ENCODE results near the gene GFOD1. TPM values are rescaled to one million over a fixed set of nuclear protein-coding genes. Genes with fewer than 3 reads are reported as not detected.
"Not testable (repeated sequence)": the region's sequence is repeated elsewhere in the genome, so short reads cannot be mapped to it uniquely, and the experiment has no call there.

GFOD1 gene
- total RNA-seq, 4 donors from 2014 or later: 16.1 to 30.7 (median 22.9) TPM

- H3K27ac ChIP-seq: no peak overlapping the region
- 77 to 82% methylated on average over 3 to 4 of the region's 4 CpGs for WGBS, 2 donors
- no peak for DNase-seq
- peaks cover 7 to 44% (median 15%) of the 10 kb centered on the region in 3 donors for H3K4me1 ChIP-seq
- no peaks in the 10 kb centered on the region for H3K9me3 ChIP-seq
- H3K27me3 ChIP-seq: no peaks in the 10 kb centered on the region
- H3K4me3 ChIP-seq: no peak overlapping the region
- H3K36me3 ChIP-seq: peaks cover 0 to 33% (median 0%) of the 10 kb centered on the region in 3 donors
- TF ChIP-seq CTCF (IDR thresholded peaks at IDR 0.05): no peak
- TF ChIP-seq POLR2A (IDR thresholded peaks at IDR 0.05): no peak
- intact Hi-C loops (cut with DNase I): loop anchor here (10.0 kb wide), 1 partner anchor 111 kb away; the partner anchor contains the start of gene SIRT5
These were observed 23.5 kb downstream of the GFOD1 start for GRCh38 chr6:13463941-13464340.

GRCh38 chr6:13463328-13463717 lies 24.1 kb downstream of the GFOD1 start:
- H3K4me1 ChIP-seq: peaks cover 7 to 45% (median 15%) of the 10 kb centered on the region in 3 donors
- no peak overlapping the region for H3K27ac ChIP-seq
- no peak overlapping the region for H3K4me3 ChIP-seq
- intact Hi-C loops (cut with DNase I): loop anchor here (10.0 kb wide), 1 partner anchor 111 kb away; the partner anchor contains the start of gene SIRT5
- TF ChIP-seq POLR2A (IDR thresholded peaks at IDR 0.05): no peak
- no peak for TF ChIP-seq CTCF (IDR thresholded peaks at IDR 0.05)
- peaks cover 0 to 27% (median 0%) of the 10 kb centered on the region in 3 donors for H3K36me3 ChIP-seq
- DNase-seq: no peak
- WGBS, 2 donors: 85 to 87% methylated on average over 8 of the region's 8 CpGs
- H3K27me3 ChIP-seq: no peaks in the 10 kb centered on the region
- H3K9me3 ChIP-seq: no peaks in the 10 kb centered on the region

GRCh38 chr6:13462458-13463327 lies 24.7 kb downstream of the GFOD1 start:
- TF ChIP-seq POLR2A (IDR thresholded peaks at IDR 0.05) (no peak), CTCF (IDR thresholded peaks at IDR 0.05) (no peak)
- Histone ChIP-seq H3K36me3 (peaks cover 0 to 25% (median 0%) of the 10 kb centered on the region in 3 donors), H3K4me1 (peaks cover 7 to 50% (median 17%) of the 10 kb centered on the region in 3 donors), H3K9me3 (no peaks in the 10 kb centered on the region), H3K27ac (no peak overlapping the region), H3K4me3 (no peak overlapping the region), H3K27me3 (no peaks in the 10 kb centered on the region)
- no peak for DNase-seq
- WGBS, 2 donors: 71 to 77% methylated on average over 11 to 12 of the region's 12 CpGs
- intact Hi-C loops (cut with DNase I): loop anchor here (10.0 kb wide), 1 partner anchor 112 kb away; the partner anchor contains the start of gene SIRT5

- intact Hi-C loops (cut with DNase I): loop anchor here (10.0 kb wide), 1 partner anchor 113 kb away; the partner anchor contains the start of gene SIRT5
- no peak for DNase-seq
- H3K36me3 ChIP-seq: peaks cover 0 to 25% (median 0%) of the 10 kb centered on the region in 3 donors
- H3K4me3 ChIP-seq: no peak overlapping the region
- no peaks in the 10 kb centered on the region for H3K9me3 ChIP-seq
- TF ChIP-seq CTCF (IDR thresholded peaks at IDR 0.05): no peak
- no peak for TF ChIP-seq POLR2A (IDR thresholded peaks at IDR 0.05)
- 52 to 70% methylated on average over 4 to 5 of the region's 6 CpGs for WGBS, 2 donors
- no peaks in the 10 kb centered on the region for H3K27me3 ChIP-seq
- H3K27ac ChIP-seq: no peak overlapping the region
- H3K4me1 ChIP-seq: peaks cover 3 to 50% (median 26%) of the 10 kb centered on the region in 3 donors
These were observed 25.6 kb downstream of the GFOD1 start for GRCh38 chr6:13461805-13462204.

GRCh38 chr6:13461307-13461706 lies 26.1 kb downstream of the GFOD1 start:
- no peak overlapping the region for H3K27ac ChIP-seq
- TF ChIP-seq CTCF (IDR thresholded peaks at IDR 0.05): no peak
- TF ChIP-seq POLR2A (IDR thresholded peaks at IDR 0.05): no peak
- no peaks in the 10 kb centered on the region for H3K27me3 ChIP-seq
- WGBS, 2 donors: 82 to 98% methylated on average over 4 of the region's 4 CpGs
- H3K4me3 ChIP-seq: no peak overlapping the region
- peaks cover 3 to 50% (median 24%) of the 10 kb centered on the region in 3 donors for H3K4me1 ChIP-seq
- no peaks in the 10 kb centered on the region for H3K9me3 ChIP-seq
- no peak for DNase-seq
- peaks cover 0 to 25% (median 0%) of the 10 kb centered on the region in 3 donors for H3K36me3 ChIP-seq
- intact Hi-C loops (cut with DNase I): loop anchor here (10.0 kb wide), 1 partner anchor 113 kb away; the partner anchor contains the start of gene SIRT5

GRCh38 chr6:13460289-13460688 lies 27.1 kb downstream of the GFOD1 start:
- not testable (repeated sequence) for H3K9me3 ChIP-seq, H3K27ac ChIP-seq, H3K4me3 ChIP-seq, H3K27me3 ChIP-seq, DNase-seq
- intact Hi-C loops (cut with DNase I): loop anchor here (10.0 kb wide), 1 partner anchor 115 kb away; the partner anchor contains the start of gene SIRT5
- Histone ChIP-seq H3K36me3 (peaks cover 0 to 25% (median 0%) of the 10 kb centered on the region in 3 donors), H3K4me1 (peaks cover 0 to 50% (median 30%) of the 10 kb centered on the region in 3 donors)
- WGBS, 2 donors: 66 to 73% methylated on average over 2 of the region's 2 CpGs

Data from esophagus squamous epithelium (tissue), 5 donors.